Measurements from ENCODE around the gene HOXC4. TPM values are rescaled to one million over a fixed set of nuclear protein-coding genes. Genes with fewer than 3 reads are reported as not detected.

Gene HOXC4
- total and polyA plus RNA-seq, 2 of the 8 experiments (the other 6 are each of a cell fraction or from before 2014, with no cell fraction given): not detected

GRCh38 chr12:54005531-54005852 is 48.1 kb upstream of the HOXC4 start:
- WGBS, 2 experiments (ENCODE audit: extremely low coverage in 1 of 2, insufficient coverage in 1 of 2, insufficient read length in 1 of 2, insufficient replicate concordance in 2 of 2, low coverage in 1 of 2, low lambda C conversion rate in 2 of 2, missing lambda C conversion rate in 1 of 2): 13% methylated on average over 26 of the region's 26 CpGs; no CpG with 5 or more reads in 1 of the 2 experiments
- Histone ChIP-seq H3K56ac (replicated peaks; ENCODE audit: insufficient read length, low read depth, low read length) (no peak overlapping the region), H3K4me3 (ENCODE audit: extremely low read depth in 1 of 4, insufficient read depth in 2 of 4, low read depth in 3 of 4, low read length in 4 of 4) (no peak overlapping the region), H3K14ac (ENCODE audit: insufficient read length) (no peak overlapping the region), H3K27me3 (replicated peaks in 1 of 4; ENCODE audit: control insufficient read depth in 3 of 4, extremely low read depth in 1 of 4, insufficient read depth in 3 of 4, low read length in 3 of 4) (peaks cover 97 to 100% (median 100%) of the 10 kb centered on the region in 4 experiments), H3K79me2 (ENCODE audit: control insufficient read depth in 1 of 2, insufficient read depth in 2 of 2, low read length in 2 of 2) (no peaks in the 10 kb centered on the region), H3K4ac (replicated peaks; ENCODE audit: insufficient read length, low read depth, low read length) (no peak overlapping the region), H4K91ac (replicated peaks; ENCODE audit: insufficient read length, low read length) (no peak overlapping the region), H3K9me3 (ENCODE audit: insufficient read depth in 2 of 2, low read depth in 1 of 2, low read length in 1 of 2) (no peaks in the 10 kb centered on the region), H3K27ac (ENCODE audit: low read depth, low read length) (no peak overlapping the region), H3K79me1 (ENCODE audit: low read depth, low read length) (no peaks in the 10 kb centered on the region), H2BK15ac (ENCODE audit: low read length) (no peak overlapping the region), H3K36me3 (ENCODE audit: control insufficient read depth in 2 of 4, insufficient read depth in 4 of 4, low read length in 3 of 4) (peaks cover 0 to 2% (median 0%) of the 10 kb centered on the region in 4 experiments; a peak in 1 of 8 replicates), H3K23ac (ENCODE audit: insufficient read length) (no peak overlapping the region), H2BK12ac (ENCODE audit: low read depth, low read length) (no peak overlapping the region), H2BK5ac (ENCODE audit: low read depth, low read length) (no peak overlapping the region), H4K5ac (ENCODE audit: insufficient read length, low read depth, low read length) (no peak overlapping the region), H3K4me1 (replicated peaks in 1 of 4; ENCODE audit: control insufficient read depth in 3 of 4, insufficient read depth in 4 of 4, low read length in 3 of 4) (peaks cover 0 to 4% (median 0%) of the 10 kb centered on the region in 4 experiments; a peak in 3 of 7 replicates), H2AK5ac (ENCODE audit: low read depth, low read length) (no peak overlapping the region), H3K9ac (replicated peaks in 1 of 4; ENCODE audit: extremely low read depth in 1 of 4, low read depth in 3 of 4, low read length in 3 of 4) (no peak overlapping the region), H2AFZ (ENCODE audit: low read length) (no peak overlapping the region), H3K23me2 (ENCODE audit: low read depth, low read length) (no peaks in the 10 kb centered on the region), H3K4me2 (ENCODE audit: insufficient read depth in 1 of 2, low read depth in 2 of 2, low read length in 2 of 2) (no peak overlapping the region), H3K18ac (ENCODE audit: extremely low read depth, low read length) (no peak overlapping the region; the same call in 1 of the 2 replicates), H4K20me1 (replicated peaks in 1 of 2; ENCODE audit: control insufficient read depth in 1 of 2, insufficient read depth in 2 of 2, low read length in 2 of 2) (peaks cover 0 to 35% of the 10 kb centered on the region in 2 experiments), H2BK120ac (replicated peaks; ENCODE audit: low read depth, low read length) (no peak overlapping the region), H4K8ac (ENCODE audit: extremely low read depth, insufficient read depth, low read length) (no peak overlapping the region), H2BK20ac (ENCODE audit: low read length) (no peak overlapping the region)
- CTCF ChIA-PET (ENCODE audit: partially characterized antibody): interaction anchor here (0.6 to 11.3 kb wide), 25 partner anchors 9 to 374 kb away, joined by 3 to 172 read pairs (median 5); partner anchors contain the start of genes HOXC10, HOXC4, HOXC5 and HOXC6
- TF ChIP-seq RNF2 (IDR thresholded peaks at IDR 0.05; ENCODE audit: borderline replicate concordance, low read depth, low read length, missing control alignments, poor library complexity, severe bottlenecking): peak; percentile 6
- TF ChIP-seq RFX5 (IDR thresholded peaks at IDR 0.05; ENCODE audit: borderline replicate concordance, low read depth, low read length): no peak
- peak; percentile 84; the same call in 1 of the 2 replicates for TF ChIP-seq CBX8 (IDR thresholded peaks at IDR 0.05; ENCODE audit: borderline replicate concordance, low read depth, low read length)
- FAIRE-seq (no peak), DNase-seq (ENCODE audit: low read depth in 1 of 2, low spot score in 2 of 2) (no peak)
- POLR2A ChIA-PET (ENCODE audit: partially characterized antibody): interaction anchor here (1.0 kb wide), 1 partner anchor 21 kb away, joined by 3 read pairs; no protein-coding TSS in a partner anchor

Data from H1 (cell line).